HG02885 (cell line): ENCODE measurements around the gene RPTOR.

Source experiments
- ATAC-seq: cut with Tn5 transposase; IDR thresholded peaks from one replicate; pipeline ENCODE4 v1.9.1; 2021; ENCODE audit warnings: mild to moderate bottlenecking; ENCODE audit not compliant: unreplicated experiment, poor library complexity

RPTOR gene

DNA sequence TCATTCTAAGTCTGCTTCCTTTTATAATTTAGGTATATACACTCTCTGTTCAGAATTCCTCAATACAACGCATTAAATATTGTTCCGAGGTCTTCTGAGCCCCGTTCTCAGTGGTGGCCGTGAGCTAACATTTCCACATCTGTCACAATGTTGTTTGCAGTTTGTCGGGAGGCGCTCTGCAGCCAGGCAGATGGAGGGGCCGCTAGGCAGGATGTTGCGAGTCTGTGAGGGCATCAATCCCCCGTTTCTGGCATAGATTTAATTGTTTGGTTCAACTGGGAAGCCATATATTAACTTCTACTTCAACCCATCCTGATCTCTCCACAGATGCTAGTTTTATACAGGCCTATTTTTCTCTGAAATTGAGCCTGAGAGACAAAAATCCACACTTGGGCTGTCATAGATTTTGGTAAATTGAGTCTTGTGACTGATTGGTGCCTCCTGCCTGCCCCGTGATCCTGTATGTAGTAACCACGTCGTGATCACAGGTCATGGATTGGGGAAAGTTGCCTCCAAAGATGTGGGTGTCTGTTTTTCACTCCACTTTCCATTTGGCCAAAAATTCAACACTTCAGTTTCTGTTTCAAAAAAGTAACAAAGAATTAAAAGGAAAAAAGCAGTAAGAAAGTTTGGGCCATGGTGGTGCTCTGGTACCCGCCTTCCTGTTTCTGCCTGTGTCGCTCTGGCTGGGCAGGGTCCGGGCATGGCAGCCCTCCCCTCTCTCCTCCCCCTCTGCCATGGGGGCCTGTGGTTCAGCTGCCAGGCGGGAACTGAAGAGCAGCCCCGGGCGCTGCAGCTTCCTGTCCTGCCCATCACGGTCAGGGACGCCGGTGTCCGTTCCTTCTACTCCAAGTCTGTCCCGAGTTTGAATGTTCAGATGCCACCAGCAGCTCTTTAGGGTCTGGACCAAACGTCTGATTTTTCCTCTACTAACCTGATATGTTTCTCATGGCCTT lies 41.5 kb downstream of the RPTOR start:
- ATAC-seq = no peak

DNA sequence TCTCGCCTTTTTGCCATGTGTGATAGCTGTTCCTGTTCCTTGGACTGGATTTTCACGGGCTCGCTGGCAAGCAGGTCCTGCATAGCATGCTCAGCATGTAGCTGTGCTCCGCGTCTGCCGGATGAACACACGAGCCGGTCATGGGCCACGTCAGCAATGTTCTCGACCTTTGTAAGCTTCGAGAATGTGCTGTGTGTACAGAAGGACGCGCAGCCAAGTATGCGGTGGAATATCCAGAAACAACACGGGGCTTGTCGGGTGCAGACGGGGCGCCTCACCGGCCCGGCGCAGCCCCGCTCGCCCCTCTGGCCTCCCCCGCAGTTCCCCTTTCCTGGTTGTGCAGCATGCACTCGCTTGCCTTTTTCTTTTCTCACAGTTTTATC lies 42.2 kb downstream of the RPTOR start:
- no peak for ATAC-seq

- no peak for ATAC-seq
Observed at GRCh38 chr17:80588702-80589383, 44.2 kb downstream of the RPTOR start.

GRCh38 chr17:80591788-80592187 lies 47.1 kb downstream of the RPTOR start:
- ATAC-seq = no peak

DNA sequence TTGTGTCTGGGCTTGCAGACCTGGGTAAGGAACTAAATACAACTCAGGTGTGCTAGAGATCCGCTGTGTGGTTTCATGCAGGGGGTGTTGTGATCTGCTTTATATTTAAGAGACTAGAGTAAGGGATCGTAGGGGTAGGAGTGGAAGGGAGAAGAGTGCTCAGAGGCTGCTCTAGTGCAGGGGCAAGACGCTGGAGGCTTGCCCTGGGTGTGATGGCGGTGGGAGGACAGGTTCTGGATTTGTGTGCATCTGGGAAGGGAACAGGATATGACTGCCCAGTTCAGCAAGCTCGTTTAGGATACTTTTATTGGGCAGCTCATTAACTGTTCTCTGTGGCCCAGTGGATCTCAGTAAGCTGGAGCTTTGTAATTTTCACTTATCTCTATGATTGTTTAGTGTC lies 47.6 kb downstream of the RPTOR start:
- ATAC-seq = no peak

DNA sequence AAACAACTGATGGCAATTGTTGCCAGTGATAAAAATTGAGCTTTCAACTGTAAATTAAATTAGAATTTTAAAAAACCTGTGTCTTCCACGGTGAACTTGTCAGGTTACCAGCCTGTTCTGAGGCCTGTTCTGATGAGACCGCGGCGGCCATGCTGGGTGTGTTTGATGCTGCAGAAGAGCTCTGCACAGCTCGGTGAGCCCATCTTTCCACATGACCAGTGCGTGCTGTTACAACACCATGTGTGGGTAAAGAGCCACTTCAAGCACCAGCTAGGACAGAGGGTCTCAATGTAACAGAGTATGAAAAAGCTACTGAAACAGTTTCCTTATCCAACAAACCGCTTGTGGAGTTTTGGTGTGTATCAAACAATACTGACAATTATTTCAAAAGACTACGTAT lies 48.5 kb downstream of the RPTOR start:
- ATAC-seq = no peak

- ATAC-seq = no peak
Observed at GRCh38 chr17:80594431-80595269, 50.0 kb downstream of the RPTOR start.

DNA sequence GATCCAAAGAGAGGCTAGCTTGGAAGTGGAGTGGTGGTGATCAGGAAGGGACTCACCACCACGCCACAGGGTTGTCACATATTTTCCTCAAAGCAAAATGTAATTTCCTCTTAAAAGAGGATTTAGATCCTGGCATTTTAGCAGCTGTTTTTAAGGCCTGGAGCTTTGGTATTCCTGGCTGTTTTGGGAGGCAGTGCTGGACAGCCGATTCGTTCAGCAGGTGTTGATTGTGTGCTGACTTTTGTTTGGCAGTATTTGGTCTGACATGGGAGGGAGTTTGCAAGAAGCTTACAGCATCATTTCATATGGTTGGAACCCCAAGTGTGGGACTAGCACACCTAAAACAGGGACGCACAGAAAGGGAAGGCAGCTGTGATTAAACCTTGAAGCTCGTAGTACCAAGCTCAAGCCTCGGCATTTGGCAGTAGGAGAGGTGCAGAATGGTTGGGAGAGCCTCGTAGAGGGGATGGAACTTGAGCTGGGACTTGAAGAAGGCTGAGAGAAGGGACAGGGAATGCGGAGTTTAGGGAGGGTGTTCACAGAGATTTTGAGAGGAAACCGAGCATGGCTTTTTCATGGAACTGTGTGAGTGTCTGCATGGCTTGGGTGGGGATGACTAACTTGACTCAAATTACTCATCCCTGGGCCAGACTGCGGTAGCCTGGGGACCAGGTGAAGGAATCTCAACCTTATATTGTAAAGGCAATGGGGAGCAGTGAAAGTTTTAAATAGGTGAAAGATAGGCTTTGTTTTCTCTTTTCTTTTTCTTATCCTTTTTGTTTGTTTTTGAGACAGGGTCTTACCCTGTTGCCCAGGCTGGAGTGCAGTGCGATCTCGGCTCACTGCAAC lies 52.3 kb downstream of the RPTOR start:
- ATAC-seq = no peak

GRCh38 chr17:80598813-80599545 lies 54.3 kb downstream of the RPTOR start:
- no peak for ATAC-seq

GRCh38 chr17:80599546-80600305 lies 55.1 kb downstream of the RPTOR start:
- no peak for ATAC-seq

DNA sequence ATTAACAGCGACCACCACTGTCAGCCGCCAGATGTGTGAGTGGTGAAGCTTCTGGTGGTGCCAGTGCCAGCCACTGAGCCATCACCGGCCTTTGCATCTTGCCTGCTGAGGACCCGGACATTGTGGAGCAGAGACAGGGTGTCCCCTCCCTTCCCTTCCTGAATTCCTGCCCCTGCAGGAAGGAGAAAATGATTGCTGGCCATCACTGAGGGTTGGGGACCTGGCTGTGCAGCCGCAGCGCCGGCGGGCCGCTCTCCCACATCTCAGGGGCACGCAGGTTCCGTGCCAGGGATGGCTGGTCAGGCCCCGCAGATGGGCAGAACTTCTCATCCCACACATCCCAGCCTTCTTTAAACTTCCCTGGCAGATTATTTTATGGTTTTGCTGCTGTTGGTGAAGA lies 56.5 kb downstream of the RPTOR start:
- ATAC-seq = no peak

GRCh38 chr17:80603396-80603795 lies 58.8 kb downstream of the RPTOR start:
- ATAC-seq = no peak

DNA sequence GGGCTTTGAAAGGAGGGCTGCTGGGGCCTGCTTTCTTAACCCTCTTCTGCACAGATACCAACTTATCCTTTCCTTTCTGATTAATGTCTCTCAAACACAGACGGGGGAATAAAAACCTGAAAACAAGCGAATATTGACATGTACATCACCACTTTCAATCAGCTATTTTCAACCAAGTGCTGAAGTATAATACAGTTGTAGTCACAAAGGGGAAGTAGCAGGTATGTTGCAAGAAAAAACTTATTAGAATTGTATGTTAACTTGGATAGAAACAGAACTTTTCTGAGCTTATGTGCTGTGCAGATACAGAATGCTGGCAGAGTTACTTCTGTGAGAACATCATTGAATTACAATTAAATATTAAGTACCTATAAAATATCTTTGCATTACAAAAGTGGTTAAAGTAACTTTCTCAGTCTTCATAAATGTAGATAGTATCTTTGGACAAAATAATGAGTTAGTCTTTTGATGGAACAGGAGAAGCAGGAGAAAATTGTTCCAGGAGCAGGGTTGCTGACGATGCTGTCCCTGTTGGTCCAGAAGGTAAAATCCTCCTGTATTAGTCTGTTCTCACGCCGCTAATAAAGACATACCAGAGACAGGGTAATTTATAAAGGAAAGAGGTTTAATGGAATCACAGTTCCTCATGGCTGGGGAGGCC lies 59.5 kb downstream of the RPTOR start:
- ATAC-seq = no peak

DNA sequence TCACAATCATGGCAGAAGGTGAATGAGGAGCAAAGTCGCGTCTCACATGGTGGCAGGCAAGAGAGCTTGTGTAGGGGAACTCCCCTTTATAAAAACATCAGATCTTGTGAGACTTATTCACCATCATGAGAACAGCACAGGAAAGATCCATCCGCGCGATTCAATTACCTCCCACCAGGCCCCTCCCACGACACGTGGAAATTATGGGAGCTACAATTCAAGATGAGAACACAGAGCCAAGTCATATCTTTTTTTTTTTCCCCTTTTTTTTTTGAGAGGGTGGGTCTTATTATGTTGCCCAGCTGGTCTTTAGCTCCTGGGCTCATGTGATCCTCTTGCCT lies 60.0 kb downstream of the RPTOR start:
- ATAC-seq = no peak

DNA sequence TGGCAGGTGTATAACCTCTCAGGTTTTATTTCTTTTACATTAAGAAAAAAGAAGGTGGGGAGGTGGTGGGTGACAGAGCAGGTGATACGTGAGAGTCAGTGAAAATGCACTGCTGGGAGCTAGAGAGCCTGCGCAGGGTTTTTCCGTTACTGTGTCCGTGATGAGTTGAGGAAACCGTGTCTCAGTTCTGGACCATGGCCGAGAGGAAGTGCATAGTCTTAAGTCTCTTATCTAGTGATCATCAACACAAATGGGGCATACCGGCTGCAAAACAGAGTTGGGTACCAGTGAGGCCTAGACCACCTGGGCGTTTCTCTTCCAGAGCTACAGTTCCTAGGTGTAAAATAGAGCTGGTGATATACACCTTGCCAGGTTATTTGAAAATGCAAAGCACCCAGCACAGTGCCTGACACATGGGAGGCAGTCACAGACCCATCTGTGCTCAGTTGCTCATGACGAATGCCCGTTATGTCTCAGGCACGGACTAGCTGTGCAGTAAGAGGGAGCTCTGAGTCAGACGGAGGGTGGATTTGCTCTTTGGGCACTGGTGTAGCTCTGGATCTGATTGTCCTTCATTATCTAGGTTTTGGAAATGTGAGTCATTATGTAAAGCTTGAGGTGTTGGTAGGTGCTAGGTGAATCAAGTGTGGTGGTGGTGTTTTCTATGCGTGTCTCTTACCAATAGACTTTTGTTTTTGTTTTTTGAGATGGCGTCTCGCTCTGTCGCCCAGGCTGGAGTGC lies 60.9 kb downstream of the RPTOR start:
- peak; percentile 71 for ATAC-seq

DNA sequence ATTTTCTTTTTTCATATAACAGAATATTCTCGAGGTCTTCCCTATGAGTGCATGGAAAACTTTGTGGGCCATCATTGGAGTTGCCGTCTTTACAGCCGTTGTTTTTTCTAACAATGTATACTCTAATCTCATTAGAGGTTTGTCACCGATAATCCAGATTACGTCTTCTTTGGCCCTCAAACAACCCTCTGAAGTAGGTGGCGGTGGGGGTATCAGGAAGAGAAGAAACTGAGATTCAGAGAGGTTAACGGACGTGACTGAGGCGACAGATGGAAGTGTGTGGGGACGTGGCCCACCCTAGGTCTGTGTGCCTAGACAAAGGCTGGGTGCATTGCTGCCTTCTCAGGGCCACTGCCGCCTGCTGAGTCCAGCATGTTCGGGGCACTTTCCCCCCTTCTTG lies 63.7 kb downstream of the RPTOR start:
- ATAC-seq = no peak

DNA sequence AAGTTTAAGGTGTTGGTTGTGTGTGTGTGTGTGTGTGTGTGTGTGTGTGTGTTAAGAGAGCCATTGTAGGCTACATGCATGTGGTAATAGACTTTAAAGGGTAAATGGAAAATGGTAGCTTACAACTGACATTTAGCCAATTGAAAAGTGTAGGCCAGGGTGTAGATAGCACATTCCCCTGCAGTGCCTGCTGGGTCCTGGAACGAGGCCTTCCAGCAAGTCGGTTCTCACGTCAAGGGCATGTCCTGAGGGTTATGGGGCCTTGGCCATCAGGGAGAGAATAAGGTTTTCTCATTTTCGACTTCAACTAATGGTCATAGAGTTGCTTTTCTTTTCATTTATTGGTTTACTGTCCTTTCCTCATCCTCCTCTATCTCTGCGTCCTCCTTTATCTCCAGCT lies 65.1 kb downstream of the RPTOR start:
- no peak for ATAC-seq
